CD4-positive, alpha-beta memory T cell (primary cell): Measurements from ENCODE around the gene RMND1. TPM values are rescaled to one million over a fixed set of nuclear protein-coding genes. Genes with fewer than 3 reads are reported as not detected.

Experiments
- CTCF ChIA-PET: fragments of 350-600 bp; sonication (Branson Sonifier 250); formaldehyde crosslinking; loops from one replicate; lab custom pipeline; 2021; ENCODE audit warnings: inconsistent platforms; ENCODE audit not compliant: partially characterized antibody; lab: Charles Lee
- POLR2A ChIA-PET: fragments of 350-600 bp; sonication (Branson Sonifier 250); formaldehyde crosslinking; loops from one replicate; lab custom pipeline; 2021; ENCODE audit not compliant: partially characterized antibody; lab: Charles Lee
- DNase-seq, 5 donors: peaks; one replicate each; pipeline versions ENCODE4 v3.0.0 to v3.0.0-alpha.2; 2020 to 2022; ENCODE audit warnings: mixed read lengths in 1 of 5
- H3K27ac ChIP-seq: one replicate; pipeline ENCODE4 v1.7.0; 2013; ENCODE audit warnings: low read depth, low read length
- H3K27me3 ChIP-seq: 2 replicates; pipeline ENCODE4 v1.7.0; 2013; ENCODE audit warnings: mild to moderate bottlenecking, low read length, moderate library complexity; ENCODE audit not compliant: insufficient read depth
- H3K36me3 ChIP-seq: 2 replicates; pipeline ENCODE4 v1.7.0; 2013; ENCODE audit warnings: mild to moderate bottlenecking, low read length, moderate library complexity; ENCODE audit not compliant: insufficient read depth
- H3K4me1 ChIP-seq: 2 replicates; pipeline ENCODE4 v1.7.0; 2013; ENCODE audit warnings: mild to moderate bottlenecking, low read length, moderate library complexity; ENCODE audit not compliant: insufficient read depth
- H3K4me3 ChIP-seq, 2 donors: one replicate each; pipeline ENCODE4 v1.7.0; 2013; ENCODE audit warnings: low read length in 2 of 2, mild to moderate bottlenecking in 1 of 2
- H3K9me3 ChIP-seq, 2 donors: one replicate each; pipeline ENCODE4 v1.7.0; 2013; ENCODE audit warnings: low read length in 2 of 2, control low read depth in 1 of 2; ENCODE audit not compliant: control insufficient read depth in 1 of 2
- H3K27ac Mint-ChIP-seq, 7 donors: one replicate each; pipeline ENCODE4 v1.8.0; 2020 to 2021; ENCODE audit warnings: mixed read lengths in 7 of 7, mild to moderate bottlenecking in 6 of 7, inconsistent platforms in 3 of 7, moderate library complexity in 3 of 7
- H3K27me3 Mint-ChIP-seq, 2 donors: one replicate each; pipeline ENCODE4 v1.8.0; 2020 to 2021; ENCODE audit warnings: mixed read lengths in 2 of 2
- H3K36me3 Mint-ChIP-seq, 2 donors: one replicate each; pipeline ENCODE4 v1.8.0; 2020 to 2021; ENCODE audit warnings: mixed read lengths in 2 of 2, inconsistent platforms in 1 of 2, mild to moderate bottlenecking in 1 of 2
- H3K4me1 Mint-ChIP-seq, 4 donors: one replicate each; pipeline ENCODE4 v1.8.0; 2020 to 2021; ENCODE audit warnings: mixed read lengths in 4 of 4, mild to moderate bottlenecking in 1 of 4
- H3K4me3 Mint-ChIP-seq, 8 donors: one replicate each; pipeline ENCODE4 v1.8.0; 2020 to 2021; ENCODE audit warnings: mixed read lengths in 8 of 8, mild to moderate bottlenecking in 7 of 8, moderate library complexity in 6 of 8, inconsistent platforms in 3 of 8
- H3K9me3 Mint-ChIP-seq, 8 donors: one replicate each; pipeline ENCODE4 v1.8.0; 2020 to 2021; ENCODE audit warnings: mixed read lengths in 8 of 8, mild to moderate bottlenecking in 5 of 8, inconsistent platforms in 3 of 8, moderate library complexity in 1 of 8
- intact Hi-C: fragments of 100-400 bp; cut with micrococcal nuclease; formaldehyde crosslinking; loops from one replicate; pipeline ENCODE4 v1.15.1; 2023
- polyA plus RNA-seq, 2 donors: library from polyadenylated mRNA; unstranded; fragments of 300-500 nt; fragmentation: Illumina TruSeq; gene quantifications; one replicate each; pipeline ENCODE4 v1.2.3, GENCODE V29; 2021
- total RNA-seq, 2 experiments: library from RNA; stranded (reverse); gene quantifications; one replicate each; pipeline ENCODE4 v1.2.3, GENCODE V29; 2021

Gene RMND1
- total RNA-seq (10 to 100 TPM; 17.0 to 17.5 TPM), polyA plus RNA-seq (10 to 100 TPM in 1 of 2 donors, 1 to 10 TPM in 1; 6.3 to 13.1 TPM)

DNA sequence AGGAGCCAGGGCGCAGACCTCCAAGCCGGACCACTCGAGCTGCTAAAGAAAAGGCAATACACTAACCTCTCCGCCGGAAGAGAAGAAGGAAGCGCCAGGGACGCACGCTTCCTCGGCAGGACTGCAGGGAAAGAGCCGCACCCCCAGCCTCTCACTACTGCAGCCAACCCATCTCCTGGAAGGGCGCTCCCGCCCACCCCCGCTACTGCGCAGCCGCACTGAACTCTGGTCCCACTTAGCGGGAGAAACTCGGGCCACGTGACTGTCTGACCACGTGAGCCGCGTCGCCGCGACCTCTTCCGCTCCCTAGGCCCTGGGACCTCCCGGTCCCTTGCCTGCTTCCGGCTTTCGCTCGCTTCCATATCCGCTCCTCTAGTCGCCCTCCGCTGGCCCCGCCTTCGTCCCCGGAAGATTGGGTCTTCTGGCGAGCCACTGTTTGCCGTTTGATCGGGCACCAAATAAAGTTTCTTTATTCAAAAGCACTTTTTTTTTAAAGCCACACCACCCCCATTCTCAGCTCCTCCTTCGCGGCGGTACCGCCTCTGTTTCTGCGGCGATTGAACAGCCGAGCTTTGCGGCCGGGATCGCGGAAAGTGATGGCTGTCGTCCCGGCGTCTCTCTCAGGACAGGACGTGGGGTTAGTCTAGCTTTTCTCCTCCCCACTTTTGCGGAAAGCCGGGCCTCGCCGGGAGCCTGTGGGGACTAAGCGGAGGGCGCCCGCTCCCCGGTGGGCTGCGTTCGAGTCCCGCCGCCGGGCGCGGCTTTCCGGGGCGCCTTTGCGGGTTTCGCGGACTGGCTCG, at the start of gene RMND1:
Gene RMND1, minus strand, starts transcription at position 177 of the 800 bp plus-strand sequence. CDS start 6,315 bp downstream, outside the sequence.
- peak; percentile 98 to 100 (median 99) for DNase-seq
- H3K27me3 Mint-ChIP-seq = peaks cover 0 to 2% of the 10 kb centered on the region in 2 donors
- intact Hi-C loops = loop anchor here (1.0 to 2.0 kb wide), 4 partner anchors 38 to 1531 kb away; partner anchors contain the start of gene FBXO5
- Histone ChIP-seq H3K36me3 (peaks cover 3% of the 10 kb centered on the region), H3K27ac (peak within 1 kb of the TSS; percentile 72), H3K4me1 (peaks cover 32% of the 10 kb centered on the region), H3K27me3 (no peaks in the 10 kb centered on the region), H3K4me3 (peak within 1 kb of the TSS; percentile 85 to 99), H3K9me3 (no peaks in the 10 kb centered on the region)
- H3K4me3 Mint-ChIP-seq = peak within 1 kb of the TSS; percentile 91 to 98 (median 97)
- ChIA-PET CTCF (interaction anchor here (0.6 to 2.5 kb wide), 10 partner anchors 8 to 562 kb away, joined by 3 to 17 read pairs (median 4); no protein-coding TSS in a partner anchor), POLR2A (interaction anchor here (0.6 to 4.4 kb wide), 26 partner anchors 9 to 1886 kb away, joined by 3 to 116 read pairs (median 5); partner anchors contain the start of genes FBXO5, GINM1, MTHFD1L and ZBTB2)
- peak within 1 kb of the TSS; percentile 93 to 99 (median 96) for H3K27ac Mint-ChIP-seq
- H3K9me3 Mint-ChIP-seq = peaks cover 0 to 8% (median 0%) of the 10 kb centered on the region in 8 donors
- peaks cover 6 to 28% of the 10 kb centered on the region in 2 donors for H3K36me3 Mint-ChIP-seq
- H3K4me1 Mint-ChIP-seq = peaks cover 27 to 68% (median 53%) of the 10 kb centered on the region in 4 donors

DNA sequence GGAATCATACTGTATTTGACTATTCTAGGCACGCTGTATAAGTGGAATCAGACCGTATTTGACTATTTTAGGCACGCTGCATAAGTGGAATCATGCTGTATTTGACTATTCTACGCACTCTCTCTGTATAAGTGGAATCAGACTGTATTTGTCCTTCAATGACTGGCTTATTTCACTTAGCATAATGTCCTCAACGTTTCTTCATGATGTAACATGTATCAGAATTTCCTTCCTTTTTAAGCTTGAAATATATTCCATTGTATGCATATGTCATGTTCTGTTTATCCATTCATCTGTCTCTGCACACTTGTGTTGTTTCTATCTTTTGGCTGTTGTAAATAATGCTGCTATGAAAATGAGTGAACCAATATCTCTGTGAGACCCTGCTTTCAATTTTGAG, 47.6 kb upstream of the RMND1 start:
- H3K4me3 ChIP-seq = no peak overlapping the region
- DNase-seq = no peak
- intact Hi-C loops = no loop called here
- Mint-ChIP-seq H3K9me3 (peaks cover 0 to 3% (median 0%) of the 10 kb centered on the region in 8 donors), H3K36me3 (no peaks in the 10 kb centered on the region), H3K27me3 (peaks cover 16 to 17% of the 10 kb centered on the region in 2 donors), H3K27ac (no peak overlapping the region), H3K4me1 (peaks cover 0 to 14% (median 9%) of the 10 kb centered on the region in 4 donors), H3K4me3 (no peak overlapping the region)
- H3K4me1 ChIP-seq = peaks cover 5% of the 10 kb centered on the region
- H3K36me3 ChIP-seq = no peaks in the 10 kb centered on the region
- no peaks in the 10 kb centered on the region for H3K9me3 ChIP-seq
- H3K27ac ChIP-seq = no peak overlapping the region
- ChIA-PET POLR2A (no interaction called here), CTCF (no interaction called here)
- peaks cover 4% of the 10 kb centered on the region for H3K27me3 ChIP-seq

DNA sequence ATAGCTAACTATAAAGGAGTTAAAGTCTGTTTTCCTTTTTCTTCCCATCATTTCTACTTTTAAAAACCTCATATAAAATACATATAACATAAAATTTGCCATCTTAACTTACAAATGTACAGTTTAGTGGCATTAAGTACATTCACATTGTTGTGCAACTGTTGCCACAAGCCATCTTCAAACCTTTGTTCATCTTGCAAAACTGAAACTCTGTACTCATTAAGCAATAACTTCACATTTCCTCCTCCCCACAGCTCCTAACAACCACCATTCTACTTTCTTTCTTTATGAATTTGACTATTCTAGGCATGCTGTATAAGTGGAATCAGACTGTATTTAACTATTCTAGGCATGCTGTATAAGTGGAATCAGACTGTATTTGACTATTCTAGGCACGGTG, 46.4 kb upstream of the RMND1 start:
- no peak overlapping the region for H3K27ac Mint-ChIP-seq
- DNase-seq = no peak
- intact Hi-C loops = no loop called here

GRCh38 chr6:151497905-151498304, 46.0 kb upstream of the RMND1 start:
- peaks cover 0 to 4% of the 10 kb centered on the region in 2 donors for H3K36me3 Mint-ChIP-seq
- no peaks in the 10 kb centered on the region for H3K9me3 Mint-ChIP-seq
- Histone ChIP-seq H3K36me3 (no peaks in the 10 kb centered on the region), H3K4me1 (peaks cover 9% of the 10 kb centered on the region), H3K27ac (no peak overlapping the region), H3K9me3 (no peaks in the 10 kb centered on the region), H3K27me3 (peaks cover 15% of the 10 kb centered on the region), H3K4me3 (no peak overlapping the region)
- CTCF ChIA-PET = interaction anchor here (1.4 kb wide), 1 partner anchor 13 kb away, joined by 3 read pairs; no protein-coding TSS in a partner anchor
- H3K4me1 Mint-ChIP-seq = peaks cover 0 to 21% (median 18%) of the 10 kb centered on the region in 4 donors
- POLR2A ChIA-PET = no interaction called here
- H3K27ac Mint-ChIP-seq = no peak overlapping the region
- peaks cover 23 to 24% of the 10 kb centered on the region in 2 donors for H3K27me3 Mint-ChIP-seq
- H3K4me3 Mint-ChIP-seq = no peak overlapping the region
- no peak for DNase-seq
- intact Hi-C loops = no loop called here

More for the DNA sequence above, 46.4 kb upstream of the RMND1 start:
- POLR2A ChIA-PET = no interaction called here
- Histone ChIP-seq H3K9me3 (no peaks in the 10 kb centered on the region), H3K4me1 (peaks cover 9% of the 10 kb centered on the region), H3K36me3 (no peaks in the 10 kb centered on the region), H3K4me3 (no peak overlapping the region), H3K27me3 (peaks cover 10% of the 10 kb centered on the region), H3K27ac (no peak overlapping the region)
- Mint-ChIP-seq H3K4me1 (peaks cover 0 to 18% (median 15%) of the 10 kb centered on the region in 4 donors), H3K36me3 (peaks cover 0 to under 1% of the 10 kb centered on the region in 2 donors), H3K4me3 (no peak overlapping the region), H3K9me3 (no peaks in the 10 kb centered on the region), H3K27me3 (peaks cover 19 to 20% of the 10 kb centered on the region in 2 donors)
- CTCF ChIA-PET = interaction anchor here (1.4 kb wide), 1 partner anchor 13 kb away, joined by 3 read pairs; no protein-coding TSS in a partner anchor

DNA sequence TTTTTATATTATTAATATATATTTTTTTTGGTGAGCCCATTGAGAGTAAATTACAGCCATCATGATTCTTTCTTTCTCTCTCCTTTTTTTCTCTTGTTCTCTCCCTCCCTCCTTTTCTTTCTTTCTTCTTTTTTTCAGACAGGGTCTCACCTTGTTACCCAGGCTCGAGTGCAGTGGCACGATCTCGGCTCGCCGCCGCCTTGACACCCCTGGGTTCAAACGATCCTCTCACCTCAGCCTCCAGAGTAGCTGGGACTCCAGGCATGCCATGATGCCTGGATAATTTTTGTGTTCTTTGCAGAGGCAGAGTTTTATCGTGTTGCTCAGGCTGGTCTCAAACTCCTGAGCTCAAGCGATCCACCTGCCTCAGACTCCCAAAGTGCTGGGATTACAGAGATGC, 43.5 kb upstream of the RMND1 start:
- no peak overlapping the region for H3K27ac Mint-ChIP-seq
- H3K9me3 ChIP-seq = no peaks in the 10 kb centered on the region
- intact Hi-C loops = no loop called here
- ChIA-PET CTCF (no interaction called here), POLR2A (no interaction called here)
- peaks cover 16% of the 10 kb centered on the region for H3K27me3 ChIP-seq
- H3K36me3 Mint-ChIP-seq = peaks cover 0 to 4% of the 10 kb centered on the region in 2 donors
- no peaks in the 10 kb centered on the region for H3K36me3 ChIP-seq
- peaks cover 0 to 21% (median 18%) of the 10 kb centered on the region in 4 donors for H3K4me1 Mint-ChIP-seq
- no peaks in the 10 kb centered on the region for H3K9me3 Mint-ChIP-seq
- DNase-seq = no peak
- H3K27me3 Mint-ChIP-seq = peaks cover 26 to 35% of the 10 kb centered on the region in 2 donors
- peaks cover 9% of the 10 kb centered on the region for H3K4me1 ChIP-seq
- peak overlapping the region in 3 of 8 donors; percentile 11 to 23 (median 22) for H3K4me3 Mint-ChIP-seq
- H3K4me3 ChIP-seq = no peak overlapping the region
- H3K27ac ChIP-seq = no peak overlapping the region

DNA sequence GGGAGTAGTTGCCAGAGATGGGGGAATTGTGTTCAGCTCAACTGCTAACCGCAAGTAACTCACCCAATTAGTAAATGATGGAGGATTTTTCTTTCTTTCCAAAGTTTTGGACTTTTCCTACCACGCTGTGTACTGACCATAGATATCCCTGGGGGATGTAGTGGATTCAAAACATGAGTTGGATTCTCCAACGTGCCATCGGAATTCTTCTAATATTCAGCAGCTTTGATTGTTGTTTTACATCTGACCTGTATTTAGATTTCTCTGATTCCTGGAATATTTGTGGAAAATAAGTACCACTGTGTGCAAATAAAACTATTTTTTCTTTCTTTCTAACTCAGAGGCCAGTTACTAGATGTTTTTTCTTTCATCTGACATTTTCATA, 43.0 kb upstream of the RMND1 start:
- Histone ChIP-seq H3K27ac (no peak overlapping the region), H3K36me3 (no peaks in the 10 kb centered on the region), H3K9me3 (no peaks in the 10 kb centered on the region), H3K27me3 (peaks cover 16% of the 10 kb centered on the region), H3K4me3 (no peak overlapping the region), H3K4me1 (peaks cover 9% of the 10 kb centered on the region)
- ChIA-PET CTCF (interaction anchor here (0.8 kb wide), 1 partner anchor 53 kb away, joined by 3 read pairs; no protein-coding TSS in a partner anchor), POLR2A (no interaction called here)
- H3K27ac Mint-ChIP-seq = no peak overlapping the region
- intact Hi-C loops = no loop called here
- H3K4me1 Mint-ChIP-seq = peaks cover 0 to 21% (median 18%) of the 10 kb centered on the region in 4 donors
- H3K4me3 Mint-ChIP-seq = peak overlapping the region; percentile 71 to 88 (median 80)
- DNase-seq = no peak
- H3K9me3 Mint-ChIP-seq = no peaks in the 10 kb centered on the region
- H3K36me3 Mint-ChIP-seq = peaks cover 0 to 4% of the 10 kb centered on the region in 2 donors
- peaks cover 24 to 35% of the 10 kb centered on the region in 2 donors for H3K27me3 Mint-ChIP-seq
